B cell (primary cell): ENCODE results near the gene KLK13.

Source experiments
- EZH2 ChIP-seq: IDR thresholded peaks from 2 replicates; pipeline ENCODE4 v1.6.1; 2012; ENCODE audit warnings: borderline replicate concordance, low read depth, mild to moderate bottlenecking, moderate library complexity, low read length; ENCODE audit not compliant: insufficient read depth, poor library complexity, severe bottlenecking
- TF ChIP-seq, protein P1 (sequence below): fragments of 200-600 bp; IDR thresholded peaks from one replicate; pipeline ENCODE4 v1.8.0; 2022; ENCODE audit warnings: antibody characterized with exemption, mild to moderate bottlenecking

- TF ChIP-seq EZH2, result no peak
- TF ChIP-seq, protein P1, sequence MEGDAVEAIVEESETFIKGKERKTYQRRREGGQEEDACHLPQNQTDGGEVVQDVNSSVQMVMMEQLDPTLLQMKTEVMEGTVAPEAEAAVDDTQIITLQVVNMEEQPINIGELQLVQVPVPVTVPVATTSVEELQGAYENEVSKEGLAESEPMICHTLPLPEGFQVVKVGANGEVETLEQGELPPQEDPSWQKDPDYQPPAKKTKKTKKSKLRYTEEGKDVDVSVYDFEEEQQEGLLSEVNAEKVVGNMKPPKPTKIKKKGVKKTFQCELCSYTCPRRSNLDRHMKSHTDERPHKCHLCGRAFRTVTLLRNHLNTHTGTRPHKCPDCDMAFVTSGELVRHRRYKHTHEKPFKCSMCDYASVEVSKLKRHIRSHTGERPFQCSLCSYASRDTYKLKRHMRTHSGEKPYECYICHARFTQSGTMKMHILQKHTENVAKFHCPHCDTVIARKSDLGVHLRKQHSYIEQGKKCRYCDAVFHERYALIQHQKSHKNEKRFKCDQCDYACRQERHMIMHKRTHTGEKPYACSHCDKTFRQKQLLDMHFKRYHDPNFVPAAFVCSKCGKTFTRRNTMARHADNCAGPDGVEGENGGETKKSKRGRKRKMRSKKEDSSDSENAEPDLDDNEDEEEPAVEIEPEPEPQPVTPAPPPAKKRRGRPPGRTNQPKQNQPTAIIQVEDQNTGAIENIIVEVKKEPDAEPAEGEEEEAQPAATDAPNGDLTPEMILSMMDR, result peak; percentile 46
These were observed 32.4 kb upstream of the KLK13 start for GRCh38 chr19:51097166-51097738.
